H7 (cell line): Measurements from ENCODE around the gene BDNF. TPM values are rescaled to one million over a fixed set of nuclear protein-coding genes. Genes with fewer than 3 reads are reported as not detected.
A peak's percentile ranks its signal among the peaks of the same experiment; 100 is the strongest.
"Not testable (repeated sequence)": the region's sequence is repeated elsewhere in the genome, so short reads cannot be mapped to it uniquely, and the experiment has no call there.

Source experiments
- DNase-seq: peaks from one replicate; pipeline ENCODE4 v3.0.0; 2012
- H3K27me3 ChIP-seq: 2 replicates; pipeline ENCODE4 v1.6.0; 2011; ENCODE audit warnings: mild to moderate bottlenecking, low read length; ENCODE audit not compliant: control insufficient read depth, insufficient read depth
- H3K36me3 ChIP-seq: replicated peaks from 2 replicates; pipeline ENCODE4 v1.5.1; 2011; ENCODE audit warnings: low read length; ENCODE audit not compliant: control insufficient read depth, insufficient read depth
- H3K4me3 ChIP-seq: 2 replicates; pipeline ENCODE4 v1.5.1; 2011; ENCODE audit warnings: low read depth, mild to moderate bottlenecking, control low read depth, low read length, moderate library complexity; ENCODE audit not compliant: insufficient read depth
- total RNA-seq: library from RNA; depleted of rRNA; stranded (reverse); fragments of >200 nt; shearing (Covaris generic); gene quantifications from 2 replicates; pipeline ENCODE4 v1.2.3, GENCODE V29; 2014

The BDNF gene
- total RNA-seq, 1 experiment from 2014 or later = 2.2 TPM

- not testable (repeated sequence) for DNase-seq, H3K27me3 ChIP-seq, H3K4me3 ChIP-seq, H3K36me3 ChIP-seq
Measured at GRCh38 chr11:27634776-27635175, 65.5 kb downstream of the BDNF start.

- not testable (repeated sequence) for H3K27me3 ChIP-seq, H3K36me3 ChIP-seq, DNase-seq
- H3K4me3 ChIP-seq = peak overlapping the region; percentile 62
Measured at GRCh38 chr11:27634282-27634681, 66.0 kb downstream of the BDNF start.

GRCh38 chr11:27629023-27629422 is 71.2 kb downstream of the BDNF start:
- H3K36me3 ChIP-seq = peaks cover 16% of the 10 kb centered on the region
- DNase-seq, H3K27me3 ChIP-seq: not testable (repeated sequence)
- peak overlapping the region; percentile 4; the same call in 1 of the 2 replicates for H3K4me3 ChIP-seq

GRCh38 chr11:27627979-27628378 is 72.3 kb downstream of the BDNF start:
- H3K36me3 ChIP-seq = peaks cover 20% of the 10 kb centered on the region
- H3K4me3 ChIP-seq = no peak overlapping the region
- DNase-seq = no peak
- no peaks in the 10 kb centered on the region for H3K27me3 ChIP-seq

- H3K27me3 ChIP-seq = no peaks in the 10 kb centered on the region
- H3K36me3 ChIP-seq = peaks cover 25% of the 10 kb centered on the region
- no peak for DNase-seq
- no peak overlapping the region for H3K4me3 ChIP-seq
Measured at GRCh38 chr11:27626938-27627586, 73.2 kb downstream of the BDNF start.

GRCh38 chr11:27626269-27626937 is 73.9 kb downstream of the BDNF start:
- no peaks in the 10 kb centered on the region for H3K27me3 ChIP-seq
- no peak for DNase-seq
- peaks cover 26% of the 10 kb centered on the region for H3K36me3 ChIP-seq
- H3K4me3 ChIP-seq = no peak overlapping the region

- peaks cover 28% of the 10 kb centered on the region for H3K36me3 ChIP-seq
- no peaks in the 10 kb centered on the region for H3K27me3 ChIP-seq
- no peak for DNase-seq
- no peak overlapping the region for H3K4me3 ChIP-seq
Measured at GRCh38 chr11:27625347-27625912, 74.8 kb downstream of the BDNF start.

- no peak overlapping the region for H3K4me3 ChIP-seq
- no peak for DNase-seq
- H3K36me3 ChIP-seq = peaks cover 39% of the 10 kb centered on the region
- H3K27me3 ChIP-seq = no peaks in the 10 kb centered on the region
Measured at GRCh38 chr11:27623945-27624523, 76.2 kb downstream of the BDNF start.

- H3K4me3 ChIP-seq = no peak overlapping the region
- peaks cover 41% of the 10 kb centered on the region for H3K36me3 ChIP-seq
- no peaks in the 10 kb centered on the region for H3K27me3 ChIP-seq
- DNase-seq = no peak
Measured at GRCh38 chr11:27622541-27623300, 77.5 kb downstream of the BDNF start.

GRCh38 chr11:27621405-27622161 is 78.7 kb downstream of the BDNF start:
- no peak overlapping the region for H3K4me3 ChIP-seq
- H3K27me3 ChIP-seq = no peaks in the 10 kb centered on the region
- H3K36me3 ChIP-seq = peaks cover 50% of the 10 kb centered on the region
- DNase-seq = no peak

GRCh38 chr11:27619763-27620335 is 80.4 kb downstream of the BDNF start:
- Histone ChIP-seq H3K36me3 (peaks cover 52% of the 10 kb centered on the region), H3K4me3 (no peak overlapping the region), H3K27me3 (no peaks in the 10 kb centered on the region)
- no peak for DNase-seq

- Histone ChIP-seq H3K4me3 (no peak overlapping the region), H3K36me3 (peaks cover 49% of the 10 kb centered on the region), H3K27me3 (no peaks in the 10 kb centered on the region)
- no peak for DNase-seq
Measured at GRCh38 chr11:27619039-27619574, 81.1 kb downstream of the BDNF start.

GRCh38 chr11:27618281-27618915 is 81.9 kb downstream of the BDNF start:
- no peaks in the 10 kb centered on the region for H3K27me3 ChIP-seq
- DNase-seq = no peak
- peaks cover 45% of the 10 kb centered on the region for H3K36me3 ChIP-seq
- no peak overlapping the region for H3K4me3 ChIP-seq
